ENCODE measurements around the gene VSIG10L2. TPM values are rescaled to one million over a fixed set of nuclear protein-coding genes. Genes with fewer than 3 reads are reported as not detected.

The VSIG10L2 gene
- not detected for total RNA-seq (2021; ENCODE audit: unreplicated experiment)
- not detected in 2 replicates for polyA plus RNA-seq (2012)
- percentile 6 among the genes with signal in this experiment for Bru-seq, nascent RNA
- BruChase-seq, experiment 1, labeled RNA remaining after a 6-hour chase, result not detected
- not detected for BruChase-seq, experiment 2, labeled RNA remaining after a 2-hour chase
- long read RNA-seq, result 0 reads

DNA sequence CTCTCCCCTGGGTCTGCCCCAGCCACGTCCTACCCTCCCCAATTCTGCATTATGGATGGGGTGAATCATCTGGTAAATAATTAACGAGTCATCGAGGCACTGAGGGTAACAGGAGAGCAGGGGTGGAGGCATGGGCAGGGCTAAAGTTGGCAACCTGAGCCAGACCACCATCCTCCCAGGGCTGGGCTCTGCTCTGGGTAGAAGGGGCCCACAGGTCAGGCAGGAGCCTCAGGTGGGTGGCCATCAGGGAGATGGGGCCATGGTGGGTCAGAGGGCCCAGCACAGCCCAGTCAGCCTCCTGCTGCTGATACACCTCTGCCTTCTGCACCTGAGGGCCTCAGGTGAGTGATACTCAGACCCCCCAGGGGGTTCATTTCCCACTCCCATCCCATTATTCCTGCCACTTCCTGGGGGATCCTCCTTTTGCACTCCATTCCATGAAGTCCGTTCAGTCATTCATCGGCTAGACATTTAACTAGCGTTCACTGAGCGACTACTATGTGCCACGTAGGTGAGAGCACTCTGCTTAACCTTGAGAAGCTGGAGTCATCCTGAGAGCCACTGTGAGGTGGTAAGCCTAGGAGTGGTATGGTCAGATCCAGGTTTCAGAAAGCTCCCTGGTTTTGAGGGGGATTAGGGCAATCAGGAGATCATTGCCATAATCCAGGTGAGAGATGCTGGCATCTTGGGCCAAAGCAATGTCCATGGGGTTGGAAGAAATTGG, at the start of gene VSIG10L2:
Gene VSIG10L2, plus strand, starts transcription at position 248 of the 724 bp plus-strand sequence. Its CDS starts 12 bp downstream, at position 260.
- Histone ChIP-seq H3K9ac (ENCODE audit: low read length) (no peak within 1 kb of the TSS), H3K4me1 (ENCODE audit: control insufficient read depth in 1 of 2, insufficient read depth in 2 of 2, low read length in 2 of 2) (peaks cover 7 to 16% of the 10 kb centered on the region in 2 experiments), H3K4me3 (replicated peaks in 1 of 2; ENCODE audit: low read depth in 1 of 2, low read length in 2 of 2) (no peak within 1 kb of the TSS), H3K27me3 (ENCODE audit: insufficient read depth, low read length) (no peaks in the 10 kb centered on the region), H3K79me2 (ENCODE audit: insufficient read depth, low read length) (no peaks in the 10 kb centered on the region), H3K9me2 (ENCODE audit: insufficient read depth) (no peaks in the 10 kb centered on the region), H3K27ac (ENCODE audit: low read depth, low read length) (no peak within 1 kb of the TSS), H2AFZ (ENCODE audit: low read depth, low read length, poor library complexity, severe bottlenecking) (no peak within 1 kb of the TSS), H3K36me3 (ENCODE audit: control insufficient read depth in 1 of 2, insufficient read depth in 2 of 2, low read length in 2 of 2) (no peaks in the 10 kb centered on the region), H3K4me2 (ENCODE audit: low read length) (peak within 1 kb of the TSS; percentile 36), H4K20me1 (ENCODE audit: insufficient read depth) (no peaks in the 10 kb centered on the region), H3K9me3 (ENCODE audit: control insufficient read depth in 1 of 2, insufficient read depth in 1 of 2, low read depth in 1 of 2, low read length in 2 of 2) (no peaks in the 10 kb centered on the region)
- peak; percentile 31; the same call in 1 of the 2 replicates for TF ChIP-seq FOSL1 (IDR thresholded peaks at IDR 0.05; ENCODE audit: low read depth)
- TF ChIP-seq POLR2AphosphoS5 (IDR thresholded peaks at IDR 0.05; ENCODE audit: low read depth, low read length), result no peak
- ChIA-PET POLR2A (no interaction called here), CTCF (interaction anchor here (0.9 kb wide), 1 partner anchor 10 kb away, joined by 3 read pairs; no protein-coding TSS in a partner anchor), RAD21 (ENCODE audit: low non-redundant PET in 1 of 2, low total read pairs in 2 of 2, uncharacterized antibody in 2 of 2, unreplicated experiment in 2 of 2) (no interaction called here)
- DNase-seq (ENCODE audit: low read depth, low spot score) (no peak), ATAC-seq (no peak)
- no TSS peak for BruUV-seq (replicated peaks)
- intact Hi-C loops (cut with micrococcal nuclease), result no loop called here

DNA sequence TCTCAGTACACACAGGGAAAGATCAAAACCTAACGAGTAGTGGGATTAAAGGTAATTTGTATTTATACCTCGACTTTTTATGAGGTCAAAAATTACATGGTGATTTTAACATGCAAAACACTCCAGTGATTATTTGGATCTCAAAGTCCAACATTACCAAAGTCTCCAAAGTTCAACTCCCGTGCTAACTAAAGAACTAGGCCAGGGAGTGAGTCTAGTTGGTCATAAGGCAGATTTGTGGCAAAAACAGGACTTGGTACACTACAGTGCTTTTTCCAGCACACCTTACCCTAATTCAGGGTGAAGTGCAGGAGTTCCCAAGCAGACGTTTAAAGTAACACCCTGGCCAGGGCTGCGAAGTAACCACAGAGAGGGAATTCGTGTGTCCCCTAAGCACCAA, 44.0 kb upstream of the VSIG10L2 start:
- ATAC-seq (no peak), DNase-seq (ENCODE audit: low read depth, low spot score) (no peak)
- Histone ChIP-seq H3K27ac (ENCODE audit: low read depth, low read length) (no peak overlapping the region), H3K79me2 (ENCODE audit: insufficient read depth, low read length) (peaks cover 56% of the 10 kb centered on the region), H3K9me3 (ENCODE audit: control insufficient read depth in 1 of 2, insufficient read depth in 1 of 2, low read depth in 1 of 2, low read length in 2 of 2) (no peaks in the 10 kb centered on the region), H3K36me3 (ENCODE audit: control insufficient read depth in 1 of 2, insufficient read depth in 2 of 2, low read length in 2 of 2) (peaks cover 17 to 20% of the 10 kb centered on the region in 2 experiments; a peak in 3 of 4 replicates), H3K9me2 (ENCODE audit: insufficient read depth) (no peaks in the 10 kb centered on the region), H3K4me3 (replicated peaks in 1 of 2; ENCODE audit: low read depth in 1 of 2, low read length in 2 of 2) (peak overlapping the region; percentile 63 to 82), H3K4me2 (ENCODE audit: low read length) (peak overlapping the region; percentile 79), H2AFZ (ENCODE audit: low read depth, low read length, poor library complexity, severe bottlenecking) (no peak overlapping the region), H3K9ac (ENCODE audit: low read length) (no peak overlapping the region), H4K20me1 (ENCODE audit: insufficient read depth) (0 out of 2 replicates have a peak, but pooled peaks cover 4% of the 10 kb centered on the region), H3K27me3 (ENCODE audit: insufficient read depth, low read length) (peaks cover 8% of the 10 kb centered on the region; the same call in 1 of the 2 replicates), H3K4me1 (ENCODE audit: control insufficient read depth in 1 of 2, insufficient read depth in 2 of 2, low read length in 2 of 2) (peaks cover 3 to 8% of the 10 kb centered on the region in 2 experiments; a peak in 2 of 4 replicates)
- RAD21 ChIA-PET (ENCODE audit: low non-redundant PET in 1 of 2, low total read pairs in 2 of 2, uncharacterized antibody in 2 of 2, unreplicated experiment in 2 of 2), result no interaction called here
- BruUV-seq (replicated peaks), result no TSS peak
- intact Hi-C loops (cut with micrococcal nuclease), result no loop called here
- TF ChIP-seq POLR2A (IDR thresholded peaks at IDR 0.05; ENCODE audit: borderline replicate concordance, extremely low read depth, insufficient read depth, insufficient read length), result no peak
- no peak for TF ChIP-seq JUND (IDR thresholded peaks at IDR 0.05)
- no peak for TF ChIP-seq FOSL1 (IDR thresholded peaks at IDR 0.05; ENCODE audit: low read depth)
- TF ChIP-seq, protein P1, sequence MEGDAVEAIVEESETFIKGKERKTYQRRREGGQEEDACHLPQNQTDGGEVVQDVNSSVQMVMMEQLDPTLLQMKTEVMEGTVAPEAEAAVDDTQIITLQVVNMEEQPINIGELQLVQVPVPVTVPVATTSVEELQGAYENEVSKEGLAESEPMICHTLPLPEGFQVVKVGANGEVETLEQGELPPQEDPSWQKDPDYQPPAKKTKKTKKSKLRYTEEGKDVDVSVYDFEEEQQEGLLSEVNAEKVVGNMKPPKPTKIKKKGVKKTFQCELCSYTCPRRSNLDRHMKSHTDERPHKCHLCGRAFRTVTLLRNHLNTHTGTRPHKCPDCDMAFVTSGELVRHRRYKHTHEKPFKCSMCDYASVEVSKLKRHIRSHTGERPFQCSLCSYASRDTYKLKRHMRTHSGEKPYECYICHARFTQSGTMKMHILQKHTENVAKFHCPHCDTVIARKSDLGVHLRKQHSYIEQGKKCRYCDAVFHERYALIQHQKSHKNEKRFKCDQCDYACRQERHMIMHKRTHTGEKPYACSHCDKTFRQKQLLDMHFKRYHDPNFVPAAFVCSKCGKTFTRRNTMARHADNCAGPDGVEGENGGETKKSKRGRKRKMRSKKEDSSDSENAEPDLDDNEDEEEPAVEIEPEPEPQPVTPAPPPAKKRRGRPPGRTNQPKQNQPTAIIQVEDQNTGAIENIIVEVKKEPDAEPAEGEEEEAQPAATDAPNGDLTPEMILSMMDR (IDR thresholded peaks at IDR 0.05 in 2 of 3, conservative IDR thresholded peaks at IDR 0.05 in 1 of 3; ENCODE audit: borderline replicate concordance in 1 of 3, insufficient read depth in 1 of 3, low read depth in 2 of 3, low read length in 2 of 3), result no peak
- TF ChIP-seq SP1 (IDR thresholded peaks at IDR 0.05; ENCODE audit: low read depth), result no peak
- TF ChIP-seq, protein P2, sequence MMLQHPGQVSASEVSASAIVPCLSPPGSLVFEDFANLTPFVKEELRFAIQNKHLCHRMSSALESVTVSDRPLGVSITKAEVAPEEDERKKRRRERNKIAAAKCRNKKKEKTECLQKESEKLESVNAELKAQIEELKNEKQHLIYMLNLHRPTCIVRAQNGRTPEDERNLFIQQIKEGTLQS (IDR thresholded peaks at IDR 0.05), result no peak
- no peak for TF ChIP-seq CBX3 (IDR thresholded peaks at IDR 0.05; ENCODE audit: low read depth)
- no peak for TF ChIP-seq SRF (IDR thresholded peaks at IDR 0.05; ENCODE audit: low read depth)
- TF ChIP-seq TCF7L2 (IDR thresholded peaks at IDR 0.05; ENCODE audit: borderline replicate concordance, extremely low read depth, insufficient read depth, insufficient read length), result no peak
- TF ChIP-seq EZH2phosphoT487 (IDR thresholded peaks at IDR 0.05; ENCODE audit: borderline replicate concordance), result no peak
- no peak for TF ChIP-seq POLR2AphosphoS5 (IDR thresholded peaks at IDR 0.05; ENCODE audit: low read depth, low read length)
- no peak for TF ChIP-seq ZFX (IDR thresholded peaks at IDR 0.05)
- CTCF ChIA-PET, result no interaction called here
- POLR2A ChIA-PET, result no interaction called here
